Upper lobe of left lung (tissue), 6 donors: ENCODE measurements around the gene HOXA7. TPM values are rescaled to one million over a fixed set of nuclear protein-coding genes. Genes with fewer than 3 reads are reported as not detected.

Experiments
- ATAC-seq, 2 donors: fragments of 200-7000 bp; cut with Tn5 transposase; one replicate each; pipeline ENCODE4 v1.9.1; 2022; ENCODE audit warnings: mild to moderate bottlenecking in 2 of 2, moderate library complexity in 2 of 2; ENCODE audit not compliant: low FRiP score in 2 of 2
- DNase-seq, 2 donors: peaks; one replicate each; pipeline ENCODE4 v3.0.0-alpha.2; 2019 to 2020
- H3K27ac ChIP-seq, 4 donors: fragments of 200-600 bp; sonication (generic); one replicate each; pipeline ENCODE4 v1.5.1; 2016 to 2019
- H3K27me3 ChIP-seq, 4 donors: fragments of 200-600 bp; sonication (generic); one replicate each; pipeline ENCODE4 v1.5.1; 2017 to 2019
- H3K36me3 ChIP-seq, 4 donors: fragments of 200-600 bp; sonication (generic); one replicate each; pipeline ENCODE4 v1.5.1; 2016 to 2019
- H3K4me1 ChIP-seq, 4 donors: fragments of 200-600 bp; sonication (generic); one replicate each; pipeline ENCODE4 v1.5.1; 2018 to 2019
- H3K4me3 ChIP-seq, 4 donors: fragments of 200-600 bp; sonication (generic); one replicate each; pipeline ENCODE4 v1.5.1; 2017 to 2019; ENCODE audit warnings: mild to moderate bottlenecking in 2 of 4, moderate library complexity in 1 of 4
- H3K9me3 ChIP-seq, 4 donors: fragments of 200-600 bp; sonication (generic); one replicate each; pipeline ENCODE4 v1.5.1; 2018 to 2019
- CTCF ChIP-seq, 6 experiments: fragments of 450-650 bp in 4 of 6; fragments of 200-600 bp in 2 of 6; sonication (generic) in 2 of 6; IDR thresholded peaks; one replicate each; pipeline ENCODE4 v1.5.1; 2016 to 2019; ENCODE audit warnings: antibody characterized with exemption in 6 of 6
- EP300 ChIP-seq, 4 donors: sonication (generic); formaldehyde crosslinking; IDR thresholded peaks; one replicate each; pipeline ENCODE4 v1.5.1; 2017; ENCODE audit warnings: antibody characterized with exemption in 4 of 4, control low read depth in 2 of 4
- POLR2A ChIP-seq, 4 donors: fragments of 450-650 bp; IDR thresholded peaks; one replicate each; pipeline ENCODE4 v1.5.1; 2016 to 2017; ENCODE audit warnings: antibody characterized with exemption in 4 of 4, mild to moderate bottlenecking in 2 of 4
- POLR2AphosphoS5 ChIP-seq, 2 donors: sonication (generic); formaldehyde crosslinking; IDR thresholded peaks; one replicate each; pipeline ENCODE4 v1.5.1; 2017; ENCODE audit warnings: antibody characterized with exemption in 2 of 2
- WGBS, 2 donors: methylation state at CpG; one replicate each; pipeline ENCODE4 v1.1.5; 2017 to 2018; 5-methylcytosine and 5-hydroxymethylcytosine counted together
- total RNA-seq, 6 donors: library from RNA; depleted of rRNA in 4 of 6; stranded (reverse); fragments of >200 nt in 4 of 6; gene quantifications; one replicate each; pipeline versions ENCODE4 v1.1.0 to v1.2.1, GENCODE V29; 2016 to 2021
- donor health status: DM: no; HTN: no; CAD: no; lungs with moderate emphysema.
- donor health status: DM: no; HTN: yes; CAD: no; lungs with severe emphysema.

The HOXA7 gene
- total RNA-seq, 6 donors from 2014 or later: 0.46 to 3.3 (median 2.5) TPM; not detected in 2

GRCh38 chr7:27118580-27118979, 37.9 kb downstream of the HOXA7 start:
- Histone ChIP-seq H3K27ac (peak overlapping the region; percentile 87 to 95 (median 90)), H3K36me3 (no peaks in the 10 kb centered on the region), H3K9me3 (no peaks in the 10 kb centered on the region), H3K4me3 (peak overlapping the region in 3 of 4 donors; percentile 35 to 59 (median 53)), H3K4me1 (peaks cover 4 to 28% (median 11%) of the 10 kb centered on the region in 4 donors), H3K27me3 (peaks cover 0 to 3% (median 1%) of the 10 kb centered on the region in 4 donors)
- WGBS, 2 donors: 30 to 59% methylated on average over 3 of the region's 3 CpGs
- no peak for TF ChIP-seq POLR2AphosphoS5 (IDR thresholded peaks at IDR 0.05)
- TF ChIP-seq CTCF (IDR thresholded peaks at IDR 0.05): no peak
- TF ChIP-seq POLR2A (IDR thresholded peaks at IDR 0.05): no peak
- TF ChIP-seq EP300 (IDR thresholded peaks at IDR 0.05): no peak
- DNase-seq (no peak), ATAC-seq (no peak)

- Histone ChIP-seq H3K4me3 (peak overlapping the region; percentile 25 to 59 (median 44)), H3K36me3 (no peaks in the 10 kb centered on the region), H3K27ac (peak overlapping the region; percentile 87 to 95 (median 90)), H3K4me1 (peaks cover 4 to 28% (median 13%) of the 10 kb centered on the region in 4 donors), H3K27me3 (peaks cover 0 to 3% (median 1%) of the 10 kb centered on the region in 4 donors), H3K9me3 (no peaks in the 10 kb centered on the region)
- no peak for DNase-seq
- WGBS, 2 donors: 36 to 39% methylated on average over 19 of the region's 19 CpGs
- peak; percentile 13 to 49 for ATAC-seq
- TF ChIP-seq POLR2A (IDR thresholded peaks at IDR 0.05) (peak in 1 of 4 donors; percentile 15), EP300 (IDR thresholded peaks at IDR 0.05) (no peak), CTCF (IDR thresholded peaks at IDR 0.05) (no peak), POLR2AphosphoS5 (IDR thresholded peaks at IDR 0.05) (no peak)
Measured at GRCh38 chr7:27117887-27118491, 38.5 kb downstream of the HOXA7 start.

DNA sequence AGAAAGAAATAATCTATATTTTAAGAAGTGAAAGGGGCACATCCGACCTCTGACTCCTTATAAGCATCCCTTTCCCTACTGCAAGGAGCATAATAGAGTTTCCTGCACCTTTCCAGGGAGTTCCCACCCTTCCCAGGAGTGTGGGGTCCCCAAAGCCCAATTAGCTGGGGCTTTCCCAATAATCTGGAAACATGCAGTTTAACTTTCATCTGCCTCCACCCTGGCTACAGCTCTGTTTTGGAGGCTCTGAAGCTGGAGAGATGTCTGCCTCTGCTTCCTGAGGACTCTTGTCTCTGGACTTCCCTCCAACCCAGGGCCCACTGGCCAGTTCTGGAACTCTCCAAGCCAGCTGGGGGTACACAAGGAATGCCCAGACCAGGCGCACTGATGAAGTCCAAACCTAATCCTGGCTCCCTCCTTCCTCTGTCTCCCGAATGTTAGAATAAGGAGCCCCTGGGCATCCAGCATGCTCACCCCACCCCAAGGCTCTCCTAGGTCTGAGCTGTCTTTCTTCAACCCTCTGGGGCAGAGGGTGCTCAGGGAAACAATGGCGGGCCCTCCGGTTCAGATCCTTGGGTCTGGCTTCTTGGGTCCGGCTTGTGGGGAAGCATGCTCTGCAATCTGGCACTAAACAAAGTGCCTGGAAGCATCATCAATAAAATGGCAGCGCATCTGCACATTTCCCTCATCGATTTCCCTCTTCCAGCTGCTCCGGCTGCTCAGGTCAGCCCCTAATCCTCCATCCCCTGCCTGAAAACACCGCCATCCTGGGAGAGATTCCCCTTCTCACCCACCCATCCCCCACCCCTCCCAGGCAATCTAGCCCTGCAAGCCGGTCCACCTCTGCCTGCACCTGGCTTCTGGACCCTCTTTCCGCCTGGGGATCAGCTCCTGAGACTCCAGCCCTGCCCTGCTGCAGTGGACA, 39.3 kb downstream of the HOXA7 start:
- H3K9me3 ChIP-seq: no peaks in the 10 kb centered on the region
- H3K36me3 ChIP-seq: no peaks in the 10 kb centered on the region
- H3K27me3 ChIP-seq: peaks cover 0 to 3% (median 1%) of the 10 kb centered on the region in 4 donors
- DNase-seq (no peak), ATAC-seq (no peak)
- TF ChIP-seq POLR2A (IDR thresholded peaks at IDR 0.05) (no peak), EP300 (IDR thresholded peaks at IDR 0.05) (no peak), POLR2AphosphoS5 (IDR thresholded peaks at IDR 0.05) (no peak), CTCF (IDR thresholded peaks at IDR 0.05) (no peak)
- H3K27ac ChIP-seq: peak overlapping the region; percentile 87 to 95 (median 90)
- H3K4me3 ChIP-seq: peak overlapping the region; percentile 25 to 59 (median 44)
- H3K4me1 ChIP-seq: peaks cover 4 to 28% (median 17%) of the 10 kb centered on the region in 4 donors
- 26 to 47% methylated on average over 11 to 12 of the region's 12 CpGs for WGBS, 2 donors

GRCh38 chr7:27116031-27116961, 40.2 kb downstream of the HOXA7 start:
- ATAC-seq (no peak), DNase-seq (no peak)
- no peaks in the 10 kb centered on the region for H3K36me3 ChIP-seq
- peaks cover 10 to 28% (median 24%) of the 10 kb centered on the region in 4 donors for H3K4me1 ChIP-seq
- TF ChIP-seq CTCF (IDR thresholded peaks at IDR 0.05) (no peak), POLR2A (IDR thresholded peaks at IDR 0.05) (no peak), EP300 (IDR thresholded peaks at IDR 0.05) (no peak), POLR2AphosphoS5 (IDR thresholded peaks at IDR 0.05) (no peak)
- 26 to 37% methylated on average over 20 of the region's 20 CpGs for WGBS, 2 donors
- peak overlapping the region; percentile 87 to 95 (median 90) for H3K27ac ChIP-seq
- H3K27me3 ChIP-seq: peaks cover 0 to 3% (median 1%) of the 10 kb centered on the region in 4 donors
- no peaks in the 10 kb centered on the region for H3K9me3 ChIP-seq
- H3K4me3 ChIP-seq: peak overlapping the region in 3 of 4 donors; percentile 35 to 59 (median 53)
